Gastroesophageal sphincter (tissue), 4 donors: Measurements from ENCODE around the gene PLXDC1. TPM values are rescaled to one million over a fixed set of nuclear protein-coding genes. Genes with fewer than 3 reads are reported as not detected.
"Not testable (repeated sequence)": the region's sequence is repeated elsewhere in the genome, so short reads cannot be mapped to it uniquely, and the experiment has no call there.

Experiments
- ATAC-seq: fragments of 150-250 bp; one replicate; pipeline ENCODE4 v1.9.1; 2016; ENCODE audit warnings: mild to moderate bottlenecking, moderate library complexity
- H3K27ac ChIP-seq, 4 donors: fragments of 200-600 bp; sonication (generic) in 3 of 4; 1 replicate in 3 of 4; 2 replicates in 1 of 4; pipeline ENCODE4 v1.5.1; 2016 to 2019
- H3K27me3 ChIP-seq: fragments of 200-600 bp; sonication (generic); one replicate; pipeline ENCODE4 v1.5.1; 2019
- H3K36me3 ChIP-seq, 2 donors: fragments of 200-600 bp; sonication (generic); one replicate each; pipeline ENCODE4 v1.5.1; 2019; ENCODE audit warnings: control low read depth in 1 of 2
- H3K4me1 ChIP-seq, 3 donors: fragments of 200-600 bp; sonication (generic); 1 replicate in 2 of 3; 2 replicates in 1 of 3; pipeline ENCODE4 v1.5.1; 2016 to 2019; ENCODE audit warnings: control low read depth in 2 of 3
- H3K4me3 ChIP-seq, 2 donors: fragments of 200-600 bp; sonication (generic); one replicate each; pipeline ENCODE4 v1.5.1; 2019; ENCODE audit warnings: mild to moderate bottlenecking in 1 of 2, moderate library complexity in 1 of 2
- H3K9me3 ChIP-seq, 3 donors: fragments of 200-600 bp; sonication (generic); one replicate each; pipeline ENCODE4 v1.5.1; 2017 to 2019; ENCODE audit warnings: control low read depth in 2 of 3
- CTCF ChIP-seq, 4 experiments: fragments of 200-600 bp in 2 of 4; fragments of 450-650 bp in 2 of 4; sonication (generic) in 1 of 4; IDR thresholded peaks; one replicate each; pipeline ENCODE4 v1.5.1; 2017 to 2019; ENCODE audit warnings: antibody characterized with exemption in 4 of 4, mild to moderate bottlenecking in 2 of 4, moderate library complexity in 2 of 4
- EP300 ChIP-seq: sonication (generic); formaldehyde crosslinking; IDR thresholded peaks from one replicate; pipeline ENCODE4 v1.6.1; 2017; ENCODE audit warnings: antibody characterized with exemption, mild to moderate bottlenecking
- POLR2A ChIP-seq, 2 donors: fragments of 450-650 bp; IDR thresholded peaks; one replicate each; pipeline ENCODE4 v1.6.1; 2017; ENCODE audit warnings: antibody characterized with exemption in 2 of 2, mild to moderate bottlenecking in 2 of 2, moderate library complexity in 1 of 2
- POLR2AphosphoS5 ChIP-seq: sonication (generic); formaldehyde crosslinking; IDR thresholded peaks from one replicate; pipeline ENCODE4 v1.6.1; 2017; ENCODE audit warnings: antibody characterized with exemption
- WGBS, 2 donors: methylation state at CpG; one replicate each; pipeline ENCODE4 v1.1.5; 2018; ENCODE audit warnings: low coverage in 1 of 2; 5-methylcytosine and 5-hydroxymethylcytosine counted together
- total RNA-seq, 4 donors: library from RNA; depleted of rRNA; stranded (reverse); fragments of >200 nt; gene quantifications; one replicate each; pipeline ENCODE4 v1.1.0, GENCODE V29; 2016

Gene PLXDC1
- total RNA-seq, 4 donors from 2014 or later: 5.5 to 21.6 (median 17.4) TPM

GRCh38 chr17:39051001-39051585, 100.3 kb downstream of the PLXDC1 start:
- H3K27ac ChIP-seq: no peak overlapping the region
- no peaks in the 10 kb centered on the region for H3K36me3 ChIP-seq
- no CpG with 5 or more reads among the region's 12 CpGs for WGBS, 2 donors
- peaks cover 0 to 30% (median 0%) of the 10 kb centered on the region in 3 donors for H3K9me3 ChIP-seq
- ATAC-seq: no peak
- H3K4me3 ChIP-seq: no peak overlapping the region
- no peaks in the 10 kb centered on the region for H3K4me1 ChIP-seq
- no peaks in the 10 kb centered on the region for H3K27me3 ChIP-seq
- TF ChIP-seq POLR2A (IDR thresholded peaks at IDR 0.05) (no peak), CTCF (IDR thresholded peaks at IDR 0.05) (no peak), EP300 (no peak), POLR2AphosphoS5 (no peak)

- H3K9me3 ChIP-seq: peaks cover 0 to 35% (median 0%) of the 10 kb centered on the region in 3 donors
- H3K4me1 ChIP-seq: no peaks in the 10 kb centered on the region
- no peak overlapping the region for H3K27ac ChIP-seq
- ATAC-seq: no peak
- 74 to 100% methylated on average over 2 of the region's 16 CpGs for WGBS, 2 donors
- H3K27me3 ChIP-seq: no peaks in the 10 kb centered on the region
- TF ChIP-seq EP300 (no peak), CTCF (IDR thresholded peaks at IDR 0.05) (no peak), POLR2AphosphoS5 (no peak), POLR2A (IDR thresholded peaks at IDR 0.05) (no peak)
- H3K36me3 ChIP-seq: no peaks in the 10 kb centered on the region
- no peak overlapping the region for H3K4me3 ChIP-seq
These were observed 105.3 kb downstream of the PLXDC1 start for GRCh38 chr17:39045948-39046679.

- Histone ChIP-seq H3K9me3 (no peaks in the 10 kb centered on the region), H3K27ac (no peak overlapping the region), H3K4me3 (no peak overlapping the region), H3K4me1 (no peaks in the 10 kb centered on the region), H3K36me3 (no peaks in the 10 kb centered on the region), H3K27me3 (peaks cover 6% of the 10 kb centered on the region)
- TF ChIP-seq POLR2AphosphoS5 (no peak), CTCF (IDR thresholded peaks at IDR 0.05) (no peak), POLR2A (IDR thresholded peaks at IDR 0.05) (no peak), EP300 (no peak)
- ATAC-seq: no peak
- WGBS, 2 donors: 83 to 85% methylated on average over 1 to 2 of the region's 2 CpGs
These were observed 115.4 kb downstream of the PLXDC1 start for GRCh38 chr17:39036009-39036408.

- not testable (repeated sequence) for H3K4me3 ChIP-seq, H3K36me3 ChIP-seq, H3K4me1 ChIP-seq, H3K9me3 ChIP-seq, H3K27me3 ChIP-seq, ATAC-seq, H3K27ac ChIP-seq
- 79 to 80% methylated on average over 6 to 11 of the region's 16 CpGs for WGBS, 2 donors
These were observed 115.9 kb downstream of the PLXDC1 start for GRCh38 chr17:39035578-39035977.

GRCh38 chr17:39028690-39029089, 122.7 kb downstream of the PLXDC1 start:
- Histone ChIP-seq H3K4me3 (no peak overlapping the region), H3K4me1 (peaks cover 0 to 16% (median 8%) of the 10 kb centered on the region in 3 donors), H3K27ac (no peak overlapping the region), H3K9me3 (no peaks in the 10 kb centered on the region), H3K27me3 (peaks cover 10% of the 10 kb centered on the region), H3K36me3 (no peaks in the 10 kb centered on the region)
- no peak for ATAC-seq
- no peak for TF ChIP-seq CTCF (IDR thresholded peaks at IDR 0.05)
- TF ChIP-seq EP300: no peak
- TF ChIP-seq POLR2A (IDR thresholded peaks at IDR 0.05): no peak
- TF ChIP-seq POLR2AphosphoS5: no peak
- 100% methylated on average over 1 of the region's 6 CpGs; no CpG with 5 or more reads in 1 of the 2 donors for WGBS, 2 donors
